GM18502 (cell line): ENCODE results near the gene VPS50.

Source experiments
- ATAC-seq: cut with Tn5 transposase; IDR thresholded peaks from one replicate; pipeline ENCODE4 v1.9.1; 2021; ENCODE audit warnings: mild to moderate bottlenecking; ENCODE audit not compliant: unreplicated experiment, poor library complexity

The VPS50 gene

DNA sequence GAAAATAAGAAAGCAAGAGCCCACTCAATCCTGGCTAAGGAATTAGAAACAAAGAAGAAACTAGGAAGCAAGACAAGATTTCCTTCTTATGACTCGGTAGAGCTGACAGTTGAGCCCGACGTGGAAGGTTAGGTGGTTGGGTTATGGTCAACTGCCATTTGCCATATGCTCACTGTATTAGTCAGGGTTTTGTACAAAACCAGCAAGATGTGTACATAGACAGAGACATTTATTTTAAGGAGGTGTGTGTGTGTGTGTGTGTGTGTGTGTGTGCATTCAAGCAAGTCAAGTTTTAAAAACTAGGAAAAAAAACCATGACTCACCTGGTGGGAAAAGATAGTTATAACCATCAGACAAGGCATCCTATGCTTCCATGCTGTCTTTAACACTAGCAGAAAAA, 158.5 kb downstream of the VPS50 start:
- ATAC-seq = no peak

DNA sequence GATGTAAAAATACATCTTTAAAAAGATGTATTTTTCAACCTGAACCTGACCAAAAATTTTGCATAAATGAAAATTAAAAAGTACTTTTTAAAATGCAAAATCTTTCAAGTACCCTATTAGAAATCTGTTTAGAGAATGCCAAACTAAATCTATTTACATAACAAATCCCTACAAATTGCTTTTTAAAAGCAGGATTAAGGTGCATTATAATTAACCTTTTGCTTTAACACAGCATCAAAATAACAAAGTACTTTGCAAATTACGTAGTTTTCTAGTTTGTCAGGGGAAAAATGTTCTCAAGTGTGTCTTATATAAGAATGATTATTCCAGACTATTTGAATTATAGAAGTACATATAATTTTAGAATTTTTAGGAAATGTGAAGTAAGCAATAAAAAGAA, 160.8 kb downstream of the VPS50 start:
- ATAC-seq = no peak

DNA sequence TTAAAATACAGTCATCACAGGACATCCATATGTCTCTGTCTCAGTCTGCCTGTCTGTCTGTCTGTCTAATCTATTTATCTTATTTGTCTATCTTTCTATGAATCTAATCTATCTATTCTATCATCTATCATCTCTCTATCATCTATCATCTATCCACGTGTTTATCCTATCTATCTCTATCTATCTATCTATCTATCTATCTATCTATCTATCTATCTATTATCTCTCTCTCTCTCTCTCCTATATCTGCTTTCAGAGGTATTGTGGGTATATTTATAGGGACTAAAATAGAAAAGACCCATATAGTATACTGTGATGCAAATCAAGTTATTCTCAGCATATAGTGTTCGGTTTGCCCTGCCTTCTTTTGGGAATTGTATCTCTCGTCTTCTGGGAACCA, 167.5 kb downstream of the VPS50 start:
- no peak for ATAC-seq

DNA sequence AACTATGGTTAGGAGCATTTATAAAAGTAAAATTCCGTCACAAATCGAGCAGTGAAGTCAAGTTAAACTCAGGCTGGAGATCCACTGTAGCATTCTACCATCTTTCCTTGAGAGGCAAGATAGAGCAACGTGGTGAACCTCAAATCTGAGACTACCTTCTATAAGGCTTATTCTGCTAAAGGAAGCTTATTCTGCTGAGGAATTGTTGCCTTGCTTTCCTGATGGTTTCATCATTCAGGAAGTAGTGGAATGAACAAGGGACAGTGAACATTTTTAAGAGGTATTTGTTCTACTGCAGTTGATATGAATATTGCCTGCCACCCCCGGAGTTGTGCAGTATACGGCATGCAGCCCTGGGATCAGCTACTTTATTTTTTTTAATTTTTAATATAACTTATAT, 170.8 kb downstream of the VPS50 start:
- no peak for ATAC-seq

DNA sequence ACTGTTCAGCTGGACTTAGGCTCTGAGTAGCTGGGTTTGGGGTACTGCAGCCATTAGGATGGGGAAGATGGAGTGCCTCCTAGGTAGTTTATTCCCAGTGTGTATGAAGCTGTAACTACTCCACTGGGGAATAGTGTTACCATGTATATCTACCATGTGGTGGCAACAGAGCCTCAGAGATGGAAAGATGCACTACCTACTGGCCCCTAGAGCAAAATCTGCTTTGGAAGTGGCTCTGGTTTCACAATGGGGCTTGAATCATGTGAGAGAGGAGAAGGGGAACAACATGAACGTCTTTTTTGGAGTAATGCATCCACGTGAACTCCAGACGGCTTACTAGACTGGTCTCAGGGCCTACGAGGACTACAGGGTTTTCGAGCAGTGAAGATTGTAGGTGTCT, 175.1 kb downstream of the VPS50 start:
- no peak for ATAC-seq

DNA sequence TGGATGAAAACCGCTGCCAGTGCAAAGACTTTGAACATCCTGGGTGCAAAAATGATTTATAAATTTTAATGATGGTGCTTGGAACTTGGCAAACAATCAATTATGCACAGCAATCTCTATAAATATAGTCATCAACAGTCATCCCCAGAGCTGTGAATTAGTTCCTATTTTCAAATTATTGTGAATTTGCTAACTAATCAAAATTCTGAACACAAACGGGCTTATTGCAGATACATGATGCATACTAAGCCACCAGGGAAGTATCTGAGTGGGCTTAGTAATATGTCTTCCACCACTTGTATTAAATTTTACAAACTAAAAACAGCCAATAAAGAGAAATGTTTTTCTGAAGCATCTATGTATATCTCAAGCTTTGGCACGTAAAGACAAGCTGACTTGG, 177.2 kb downstream of the VPS50 start:
- ATAC-seq = no peak
